GM18868 (cell line): ENCODE results near the gene MYOG.

Experiments
- ATAC-seq: cut with Tn5 transposase; IDR thresholded peaks from one replicate; pipeline ENCODE4 v1.9.1; 2021; ENCODE audit warnings: mild to moderate bottlenecking, moderate library complexity; ENCODE audit not compliant: unreplicated experiment

The MYOG gene

DNA sequence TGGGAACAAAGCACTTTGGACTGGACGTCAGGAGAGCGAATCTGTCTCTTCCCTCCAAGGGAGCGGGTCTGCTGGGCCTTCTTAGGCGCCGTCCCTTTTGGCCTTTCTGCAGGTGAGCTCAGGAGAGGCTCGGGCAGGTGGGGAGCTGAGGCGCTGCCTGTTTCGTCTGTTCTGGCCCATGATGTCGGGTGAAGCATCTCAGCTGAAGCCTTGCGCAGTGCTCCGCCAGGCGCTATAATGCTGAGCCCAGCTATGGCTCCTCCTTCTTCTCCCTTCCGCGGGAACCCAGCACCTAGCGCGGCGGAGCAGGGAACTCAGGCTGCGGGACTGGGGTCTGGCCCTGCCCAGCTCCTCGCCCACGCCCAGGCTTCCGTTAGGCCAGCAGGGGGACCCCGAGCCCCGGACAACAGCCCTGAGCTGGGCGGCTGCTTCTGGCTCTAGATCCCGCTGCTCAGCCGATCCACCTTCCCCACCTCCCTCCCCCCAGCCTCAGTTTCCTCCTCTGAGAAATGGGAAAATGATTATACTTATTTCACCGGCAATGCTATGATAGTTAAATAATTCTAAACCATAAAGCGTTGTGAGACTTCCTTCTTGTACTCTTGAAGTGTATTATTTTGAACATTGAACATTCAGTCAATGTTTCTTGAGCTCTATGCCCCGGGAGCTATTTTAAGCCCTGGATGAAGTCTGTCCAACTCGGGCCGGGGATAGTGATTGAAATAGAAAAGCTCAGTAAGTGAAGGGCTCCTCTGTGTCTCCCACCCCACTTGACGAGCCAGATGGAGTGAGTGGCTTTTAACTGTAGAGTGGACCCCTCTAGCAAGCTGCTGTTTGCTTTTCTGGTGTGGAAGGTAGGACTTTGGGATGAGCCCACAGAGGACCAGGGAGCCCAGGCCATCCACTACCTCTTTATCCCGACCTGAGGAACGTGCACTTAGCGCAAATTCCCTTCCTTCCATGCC lies 32.1 kb upstream of the MYOG start:
- no peak for ATAC-seq

DNA sequence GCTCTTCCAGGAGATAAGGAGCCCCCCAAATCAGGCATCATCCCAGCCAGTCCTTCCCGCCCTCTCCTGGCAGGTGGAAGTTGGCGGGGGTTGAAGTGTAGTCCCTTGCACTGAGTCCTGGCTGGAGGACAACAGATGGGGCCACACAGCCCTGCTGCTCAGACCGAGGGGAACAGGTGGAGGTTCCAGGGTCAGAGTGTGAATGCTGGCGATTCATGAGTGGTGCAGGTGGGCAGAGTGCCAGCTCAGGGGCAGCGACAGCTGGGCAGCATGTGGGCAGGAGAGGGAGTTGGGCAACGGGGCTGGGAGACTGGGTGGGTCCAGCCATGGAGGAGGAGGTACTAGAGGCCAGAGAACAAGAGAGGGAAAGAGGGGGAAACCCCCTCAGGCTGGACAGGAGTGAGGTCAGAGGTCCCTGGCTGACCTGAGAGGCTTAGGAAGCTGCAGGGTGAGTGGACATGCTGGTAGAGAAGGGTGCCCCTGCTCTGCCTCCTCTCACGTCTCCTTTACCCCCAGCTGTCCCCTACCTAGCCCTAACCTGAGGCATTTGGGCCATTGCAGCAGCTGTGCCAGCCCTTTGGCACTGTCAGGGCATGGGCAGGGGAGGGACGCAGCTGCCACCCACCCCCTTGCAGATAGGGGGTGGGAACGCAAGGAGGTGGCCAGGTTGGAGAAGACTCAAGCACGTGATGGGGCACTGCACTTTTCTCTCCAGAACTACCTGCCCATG lies 30.4 kb upstream of the MYOG start:
- no peak for ATAC-seq

DNA sequence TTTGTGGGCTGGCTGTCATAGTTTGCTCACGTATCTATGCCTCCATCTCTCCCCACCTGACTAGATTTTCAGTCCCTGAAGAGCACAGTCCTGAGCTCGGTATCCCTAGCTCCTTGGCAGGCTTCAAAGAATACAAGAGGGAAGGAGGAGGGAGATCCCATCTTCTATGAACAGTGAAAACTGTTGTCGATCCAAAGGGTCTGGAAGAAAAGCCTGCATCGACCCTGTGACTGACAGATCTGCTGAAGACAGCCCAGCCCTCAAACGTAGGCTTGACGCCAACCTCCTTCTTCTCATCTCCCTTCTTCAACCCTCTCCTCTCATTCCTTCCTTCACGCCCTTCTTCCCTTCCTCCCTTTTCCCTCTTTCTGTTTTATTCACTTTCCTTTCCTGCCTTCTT lies 28.4 kb upstream of the MYOG start:
- ATAC-seq: no peak

DNA sequence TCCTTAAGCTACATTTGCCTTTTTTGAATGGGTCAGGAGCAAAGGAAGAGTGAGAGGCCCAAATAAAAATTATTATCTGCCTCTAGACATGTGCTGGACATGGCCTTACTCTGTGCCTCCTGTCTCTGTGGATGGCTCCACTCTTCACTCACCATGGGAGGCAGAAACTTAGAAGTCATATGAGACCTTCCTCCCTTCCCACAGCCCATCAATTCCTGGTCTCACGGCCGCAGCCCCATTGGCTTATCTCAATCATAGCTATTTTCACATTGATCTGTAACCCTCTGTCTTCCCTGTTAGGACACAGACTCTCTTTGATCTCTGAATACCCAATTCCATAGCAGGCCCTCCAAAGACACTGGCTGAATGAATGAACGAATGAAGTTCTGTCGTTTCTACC lies 27.5 kb upstream of the MYOG start:
- no peak for ATAC-seq

DNA sequence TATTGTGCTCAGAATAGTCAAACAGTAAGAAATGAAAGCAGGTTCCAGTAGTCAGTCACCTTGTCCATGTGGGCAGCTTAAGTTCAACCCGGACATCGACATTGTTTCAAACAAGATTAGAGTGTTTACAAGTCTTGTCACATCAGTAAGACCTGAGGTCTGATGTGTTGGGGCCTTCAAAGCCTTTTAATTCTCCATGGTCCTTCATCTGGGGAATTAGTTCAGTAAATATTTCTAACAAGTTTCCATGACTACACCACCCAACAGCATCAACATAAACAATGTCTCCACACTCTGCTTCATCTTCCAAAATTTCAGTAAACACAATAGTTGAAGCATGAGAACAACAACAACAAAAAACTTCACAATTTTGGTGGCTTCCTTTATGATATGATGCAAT lies 26.7 kb upstream of the MYOG start:
- no peak for ATAC-seq

DNA sequence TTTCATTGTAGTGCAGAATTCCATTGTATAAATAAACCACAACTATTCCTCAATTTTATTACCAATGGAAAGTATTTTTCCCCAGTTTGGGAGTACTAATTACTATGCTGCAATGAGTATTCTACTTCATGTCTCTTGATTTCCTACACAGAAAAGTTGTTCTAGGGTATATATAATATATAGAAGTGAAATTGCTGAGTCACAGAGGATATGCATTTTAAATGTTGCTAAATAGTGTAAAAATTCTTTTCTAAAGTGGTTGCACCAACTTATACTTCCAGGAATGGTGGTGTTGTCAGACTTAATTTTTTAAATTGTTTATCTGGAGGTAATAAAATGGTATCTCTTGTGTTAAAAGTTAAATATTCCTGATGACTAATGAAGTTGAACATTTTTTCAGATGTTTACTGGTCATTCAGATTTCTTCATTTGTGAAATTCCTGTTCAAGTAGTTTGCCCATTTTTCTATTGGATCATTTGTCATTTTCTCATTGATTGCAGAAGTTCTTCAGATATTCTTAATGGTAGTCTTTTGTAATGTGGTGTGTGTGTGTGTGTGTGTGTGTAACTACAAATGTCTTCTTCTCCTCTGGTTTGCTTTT lies 19.1 kb upstream of the MYOG start:
- ATAC-seq: no peak

DNA sequence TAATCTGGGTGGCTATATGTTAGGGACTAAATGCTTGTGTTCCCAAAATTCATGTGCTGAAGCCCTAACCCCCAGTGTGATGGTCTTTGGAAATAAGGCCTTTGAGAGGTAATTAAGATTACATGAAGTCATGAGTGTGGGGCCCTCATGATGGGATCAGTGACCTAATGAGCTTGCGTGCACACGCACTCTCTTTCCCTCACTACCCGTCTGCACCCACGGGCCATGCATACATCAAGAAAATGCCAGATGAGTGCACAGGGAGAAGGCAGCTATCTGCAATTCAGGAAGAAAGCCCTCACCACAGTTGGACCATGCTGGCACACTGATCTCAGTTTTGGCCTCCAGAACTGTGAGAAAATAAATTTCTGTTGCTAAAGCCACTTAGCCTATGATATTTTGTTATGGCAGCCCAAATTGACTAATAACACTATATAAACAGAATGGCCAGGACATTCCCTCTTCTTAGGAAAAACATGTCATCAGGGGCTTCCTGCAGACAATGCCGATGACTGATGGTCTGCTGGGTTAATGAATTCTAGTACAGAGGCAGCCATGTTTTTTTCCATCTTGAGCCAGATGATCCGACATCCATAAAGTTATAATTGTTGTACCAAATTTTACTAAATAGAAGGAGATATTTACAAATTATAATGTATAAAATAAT lies 18.1 kb upstream of the MYOG start:
- ATAC-seq: no peak

DNA sequence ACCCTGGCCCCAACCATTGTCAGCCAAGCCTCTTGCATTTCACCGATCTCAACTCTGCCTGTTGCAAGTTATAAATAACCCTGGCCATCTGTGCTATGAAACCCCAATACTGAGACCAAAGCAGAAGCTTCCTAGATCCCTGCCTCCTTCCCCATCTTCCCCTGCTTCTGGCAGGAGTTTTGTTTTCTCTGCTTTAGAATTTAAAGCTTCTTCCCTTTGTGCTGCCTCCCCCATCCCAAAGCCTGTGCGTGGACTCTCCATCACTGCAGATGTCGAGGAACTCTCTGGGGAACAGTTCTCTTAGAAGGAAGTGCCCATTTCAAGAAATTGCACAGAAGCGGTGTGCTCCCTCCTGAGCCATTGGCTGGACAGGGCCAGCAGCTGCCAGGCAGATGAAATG lies 17.4 kb upstream of the MYOG start:
- no peak for ATAC-seq

DNA sequence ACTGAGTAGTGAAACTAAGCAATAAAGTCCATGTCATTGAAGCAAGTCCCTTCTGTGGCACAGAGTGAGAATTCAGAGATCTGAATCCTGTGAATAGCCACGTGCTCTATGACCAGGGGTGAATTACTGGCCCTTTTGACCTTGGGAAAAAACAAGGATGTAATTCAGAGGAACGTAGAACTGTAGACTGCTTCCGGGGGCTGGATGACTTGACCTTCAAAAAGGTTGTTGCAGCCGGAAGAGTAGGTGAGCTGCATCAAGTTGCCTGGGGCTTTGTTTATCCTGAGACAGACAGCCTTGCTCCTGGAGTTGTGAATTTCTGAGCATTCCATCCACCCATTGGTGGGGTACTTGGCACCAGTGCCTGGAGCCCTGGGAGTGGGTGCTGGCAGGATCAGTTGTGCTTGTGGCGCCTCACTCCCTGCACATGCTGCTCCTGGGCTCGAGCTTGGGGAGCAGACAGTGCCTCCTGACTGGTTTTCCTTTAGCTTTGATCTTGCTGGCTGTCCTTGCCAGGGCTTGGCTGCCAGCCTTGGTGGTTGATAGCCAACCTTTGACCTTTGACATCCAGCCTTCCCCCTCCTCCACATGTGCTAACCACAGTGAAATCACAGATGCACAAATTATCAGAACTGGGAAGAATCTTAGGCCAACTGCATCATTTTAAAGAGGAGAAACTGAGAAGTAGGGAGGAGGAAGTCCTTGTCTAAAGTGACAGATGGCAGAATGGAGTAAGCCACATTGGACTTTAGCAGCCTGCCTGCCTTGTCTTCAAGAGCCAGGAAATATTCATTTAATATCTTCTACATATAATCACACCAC lies 16.2 kb upstream of the MYOG start:
- no peak for ATAC-seq

DNA sequence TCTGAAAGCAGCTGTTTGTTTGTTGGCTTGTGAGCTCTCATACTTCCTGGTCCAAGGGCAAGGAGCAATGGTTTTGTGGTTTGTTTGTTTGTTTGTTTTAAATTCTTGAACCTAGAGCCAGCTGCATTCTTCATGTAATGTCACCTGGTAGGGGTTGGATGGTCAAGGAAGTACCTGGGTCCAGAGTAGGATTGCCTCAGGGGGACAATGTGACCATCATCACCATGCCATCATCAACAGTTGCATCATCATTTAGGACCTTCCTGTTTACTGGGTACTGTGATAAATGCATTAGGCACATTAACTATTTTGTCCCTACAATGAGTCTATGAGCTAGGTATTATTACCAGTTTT lies 14.7 kb upstream of the MYOG start:
- no peak for ATAC-seq

DNA sequence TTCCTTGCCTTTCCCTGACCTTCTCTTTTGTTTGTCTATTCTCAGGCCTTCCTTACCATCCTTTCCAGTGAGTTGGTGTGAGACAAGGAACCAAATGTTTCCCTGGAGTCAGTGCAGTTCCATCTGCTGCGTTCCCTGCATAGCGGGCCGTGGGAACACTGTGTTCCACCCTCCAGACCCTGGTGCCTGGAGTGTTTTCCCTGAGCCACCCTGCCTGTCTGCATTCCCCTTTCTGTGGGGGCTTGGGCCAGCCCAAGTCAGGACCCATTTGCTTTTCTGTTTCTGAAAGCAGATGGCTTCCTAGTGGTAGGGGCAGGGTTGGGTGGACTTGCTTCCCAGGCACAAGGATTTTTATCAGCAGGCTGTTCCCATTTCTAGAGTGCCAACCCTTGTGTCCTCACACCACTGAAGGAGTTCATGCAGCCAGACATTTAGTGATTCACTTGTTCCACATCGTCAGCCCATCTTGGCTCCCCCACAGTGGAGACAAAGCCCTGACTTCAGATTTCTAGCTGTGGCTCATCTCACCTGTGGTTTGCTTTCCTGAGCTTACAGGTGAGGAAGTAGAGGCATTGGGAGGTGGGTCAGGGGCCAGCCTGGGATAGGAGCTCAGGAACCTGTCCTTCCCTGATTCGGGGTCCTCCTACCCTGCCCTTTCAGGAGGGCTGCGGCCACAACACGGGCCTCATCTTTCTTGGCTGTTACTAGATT lies 14.1 kb upstream of the MYOG start:
- ATAC-seq: no peak

DNA sequence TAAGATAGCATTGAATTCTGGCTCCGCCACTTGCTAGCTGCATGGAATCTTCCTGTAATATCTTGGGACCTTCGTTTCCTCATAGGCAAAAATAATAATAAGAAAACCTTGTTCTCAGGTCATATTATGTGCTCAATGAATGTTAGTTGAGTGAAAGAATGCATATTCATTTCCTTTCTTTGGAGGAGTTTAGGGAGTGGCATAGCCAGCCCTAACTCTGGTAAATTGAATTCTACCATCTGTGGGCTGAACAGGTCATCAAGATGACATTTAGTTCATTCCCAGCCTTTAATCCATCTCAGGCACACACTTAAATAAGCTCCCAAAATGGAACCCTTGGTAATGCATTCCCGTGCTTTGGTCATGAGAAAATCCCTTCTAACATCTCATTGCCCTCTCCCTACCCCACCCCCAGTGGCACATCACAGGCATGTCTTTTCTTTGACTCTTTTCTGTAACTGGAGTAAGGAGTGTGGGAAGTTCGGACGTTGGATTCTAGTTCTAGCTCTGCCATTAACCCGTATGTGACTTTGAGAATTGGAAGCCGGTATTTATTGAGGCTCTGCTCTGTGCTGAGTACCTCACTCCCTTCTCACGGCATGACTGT lies 13.2 kb upstream of the MYOG start:
- ATAC-seq: no peak

DNA sequence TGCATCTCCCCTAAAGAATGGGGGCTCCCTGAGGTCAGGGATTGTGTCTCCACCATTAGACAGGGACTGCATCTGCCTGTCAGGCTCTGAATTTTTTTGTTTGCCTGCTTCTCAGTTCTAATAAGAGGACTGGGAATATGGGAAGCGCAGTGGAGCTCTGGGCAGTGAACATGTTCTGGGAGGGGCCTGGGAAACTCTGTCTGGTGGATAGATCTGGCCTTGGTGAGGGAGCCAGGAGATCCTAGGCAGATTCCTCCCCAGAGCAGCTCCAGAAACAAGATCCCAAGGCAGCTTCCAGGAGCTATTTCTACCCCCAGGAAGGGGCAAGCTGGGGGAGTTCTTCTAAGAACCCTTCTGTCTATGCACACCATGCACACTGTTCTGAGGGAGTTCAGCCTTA lies 12.6 kb upstream of the MYOG start:
- no peak for ATAC-seq

DNA sequence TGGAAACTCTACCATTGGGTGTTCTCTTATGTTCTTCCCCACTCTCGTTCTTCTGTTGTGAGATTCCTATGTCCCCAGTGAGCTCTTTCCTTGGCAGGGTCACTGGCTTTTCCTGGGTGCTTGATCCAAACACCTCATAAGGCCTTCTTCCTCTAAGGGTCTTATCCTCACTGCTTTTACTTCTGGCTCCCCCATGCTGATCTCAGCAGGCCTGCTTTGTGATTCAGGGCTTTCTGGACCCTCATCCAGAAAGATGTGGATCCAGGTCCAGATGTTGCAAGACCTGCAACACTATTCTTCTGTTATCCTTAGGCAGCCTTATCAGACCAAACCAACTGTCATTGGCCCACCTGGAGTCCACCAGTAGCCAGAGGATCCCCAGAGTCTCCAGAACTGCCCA lies 11.2 kb upstream of the MYOG start:
- no peak for ATAC-seq

DNA sequence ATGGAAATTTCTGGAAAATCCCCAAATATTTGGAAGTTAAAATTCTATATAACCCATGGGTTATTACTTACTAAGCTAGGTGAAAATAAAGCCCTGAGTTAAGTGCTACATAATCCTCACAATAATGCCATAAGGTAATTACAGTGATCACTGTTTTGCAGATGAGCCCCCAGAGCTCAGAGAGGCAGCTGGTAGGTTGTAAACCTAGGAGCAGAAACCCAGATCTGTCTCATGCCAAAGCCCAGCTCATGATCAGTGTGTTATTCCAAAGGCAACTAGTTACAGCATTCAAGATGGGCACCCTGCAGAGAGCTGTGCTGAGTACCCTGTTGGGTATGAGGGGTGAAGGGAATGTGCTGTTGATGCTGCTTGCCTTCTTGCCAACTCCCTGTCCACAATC lies 10.8 kb upstream of the MYOG start:
- ATAC-seq: no peak

DNA sequence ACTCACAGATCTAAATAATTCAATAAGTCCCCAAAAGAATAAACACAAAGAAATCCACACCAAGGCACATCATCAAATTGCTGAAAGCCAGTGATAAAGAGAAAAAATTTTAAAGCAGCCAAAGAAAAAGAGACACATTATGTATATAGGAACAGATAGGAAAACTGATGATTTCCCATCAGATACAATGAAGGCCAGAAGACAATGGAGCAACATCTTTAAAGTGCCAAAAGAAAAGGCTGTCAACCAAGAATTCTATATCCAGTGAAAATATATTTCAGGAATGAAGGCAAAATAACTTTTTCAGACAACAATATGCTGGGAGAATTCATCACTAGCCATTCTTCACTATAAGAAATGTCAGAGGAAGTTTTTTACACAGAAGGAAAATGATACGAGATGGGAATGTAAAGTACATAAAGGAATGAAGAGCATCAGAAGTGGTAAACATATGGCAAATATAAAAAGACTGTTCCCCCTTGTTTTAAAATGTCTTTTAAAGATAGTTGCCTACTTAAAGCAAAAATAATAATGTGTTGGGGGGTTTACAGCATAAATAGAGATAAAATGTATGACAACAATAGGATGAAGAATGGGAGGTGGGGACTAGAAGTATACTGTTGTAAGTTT lies 9.4 kb upstream of the MYOG start:
- no peak for ATAC-seq

DNA sequence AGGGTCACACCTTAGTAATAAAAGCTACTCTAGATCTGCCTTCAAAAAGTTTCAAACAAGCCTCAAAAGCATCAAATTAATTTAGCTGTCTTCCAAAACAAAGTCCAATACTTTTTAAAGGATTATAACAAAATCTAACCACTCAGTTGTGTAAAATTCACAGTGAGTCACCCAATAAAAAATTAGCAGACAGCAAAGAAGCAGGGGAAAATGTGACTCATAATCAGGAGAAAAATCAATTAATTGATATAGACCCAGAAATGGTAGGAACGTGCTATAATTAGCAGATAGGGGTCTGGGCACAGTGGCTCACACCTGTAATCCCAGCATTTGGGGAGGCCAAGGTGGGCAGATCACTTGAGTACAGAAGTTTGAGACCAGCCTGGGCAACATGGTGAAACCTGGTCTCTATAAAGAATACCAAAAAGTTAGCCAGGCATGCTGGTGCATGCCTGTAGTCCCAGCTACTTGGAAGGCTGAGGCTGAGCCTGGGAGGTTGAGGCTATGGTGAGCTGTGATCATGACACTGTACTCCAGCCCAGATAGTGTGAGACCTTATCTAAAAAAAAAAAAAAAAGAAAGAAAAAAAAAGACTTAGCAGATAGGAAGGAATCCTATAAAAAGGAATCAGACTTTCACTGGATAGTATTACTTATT lies 8.1 kb upstream of the MYOG start:
- no peak for ATAC-seq

DNA sequence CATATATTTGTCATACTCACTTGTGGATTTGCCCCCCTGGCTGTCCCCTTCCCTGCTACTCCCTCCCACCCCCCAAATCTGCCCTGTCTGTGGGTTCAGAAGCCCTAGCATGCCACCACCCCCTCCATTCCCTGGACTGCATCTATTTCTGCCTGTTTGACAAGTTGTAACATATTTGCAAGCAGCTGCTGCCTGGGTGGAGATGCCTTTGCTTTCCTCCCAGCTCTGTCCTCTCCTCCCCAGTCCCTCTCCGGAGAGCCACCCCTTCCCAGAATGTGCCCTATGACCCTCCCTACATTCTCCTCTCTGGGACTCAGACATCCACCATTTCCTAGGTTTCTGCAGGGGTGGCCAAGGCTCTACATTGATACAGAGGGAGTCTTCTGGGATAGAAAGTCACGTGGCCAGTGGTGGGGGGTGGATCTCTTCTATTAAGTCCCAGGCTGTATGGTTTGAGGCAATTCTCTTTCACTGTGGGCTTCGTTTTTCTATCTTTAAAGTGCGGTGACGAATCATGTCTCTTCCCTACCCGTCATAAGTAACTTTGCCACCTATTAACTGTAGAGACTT lies 6.0 kb upstream of the MYOG start:
- ATAC-seq: no peak
